CD4-positive, alpha-beta T cell (primary cell): ENCODE data around the gene TCHHL1. TPM values are rescaled to one million over a fixed set of nuclear protein-coding genes. Genes with fewer than 3 reads are reported as not detected.
A peak's percentile ranks its signal among the peaks of the same experiment; 100 is the strongest.

Experiments
- ATAC-seq: fragments of 200-7000 bp; cut with Tn5 transposase; one replicate; pipeline ENCODE4 v1.10.0; 2022; ENCODE audit warnings: mild to moderate bottlenecking; ENCODE audit not compliant: poor library complexity
- CTCF ChIA-PET: fragments of 350-600 bp; sonication (Branson Sonifier 250); formaldehyde crosslinking; loops from one replicate; lab custom pipeline; 2021; ENCODE audit warnings: antibody characterized with exemption, inconsistent platforms; lab: Charles Lee
- POLR2A ChIA-PET: fragments of 350-600 bp; sonication (Branson Sonifier 250); formaldehyde crosslinking; loops from one replicate; lab custom pipeline; 2021; ENCODE audit warnings: antibody characterized with exemption, inconsistent platforms; lab: Charles Lee
- DNase-seq, 14 experiments: peaks; one replicate each; pipeline ENCODE4 v3.0.0-alpha.2; 2013 to 2020; ENCODE audit warnings: mixed read lengths in 2 of 14
- H3K27ac ChIP-seq, 2 donors: one replicate each; pipeline versions ENCODE4 v1.5.1 to v1.7.0; 2013; ENCODE audit warnings: low read length in 2 of 2, low read depth in 1 of 2, mild to moderate bottlenecking in 1 of 2
- H3K27me3 ChIP-seq, 2 experiments: 1 replicate in 1 of 2; 2 replicates in 1 of 2; pipeline versions ENCODE4 v1.6.1 to v1.7.0; 2013; ENCODE audit warnings: low read length in 2 of 2, control low read depth in 1 of 2, mild to moderate bottlenecking in 1 of 2, moderate library complexity in 1 of 2; ENCODE audit not compliant: insufficient read depth in 2 of 2, control insufficient read depth in 1 of 2
- H3K36me3 ChIP-seq: one replicate; pipeline ENCODE4 v1.6.1; 2013; ENCODE audit warnings: low read length, control low read depth; ENCODE audit not compliant: insufficient read depth
- H3K4me1 ChIP-seq: one replicate; pipeline ENCODE4 v1.6.1; 2013; ENCODE audit warnings: low read length, control low read depth; ENCODE audit not compliant: insufficient read depth
- H3K4me3 ChIP-seq: one replicate; pipeline ENCODE4 v1.5.1; 2013; ENCODE audit warnings: mild to moderate bottlenecking, low read length, moderate library complexity
- H3K9me3 ChIP-seq, 2 experiments: 1 replicate in 1 of 2; 2 replicates in 1 of 2; pipeline versions ENCODE4 v1.6.1 to v1.7.0; 2013; ENCODE audit warnings: low read length in 2 of 2, mild to moderate bottlenecking in 2 of 2, control low read depth in 1 of 2, moderate library complexity in 1 of 2; ENCODE audit not compliant: control insufficient read depth in 1 of 2, insufficient read depth in 1 of 2
- H3K27ac Mint-ChIP-seq: one replicate; pipeline ENCODE4 v1.8.0; 2020; ENCODE audit warnings: mixed read lengths
- H3K27me3 Mint-ChIP-seq: one replicate; pipeline ENCODE4 v1.8.0; 2021; ENCODE audit warnings: mixed read lengths
- H3K36me3 Mint-ChIP-seq: one replicate; pipeline ENCODE4 v1.8.0; 2021; ENCODE audit warnings: low read depth, mixed read lengths
- H3K4me1 Mint-ChIP-seq: one replicate; pipeline ENCODE4 v1.8.0; 2021; ENCODE audit warnings: low read depth, mixed read lengths
- H3K4me3 Mint-ChIP-seq: one replicate; pipeline ENCODE4 v1.8.0; 2020; ENCODE audit warnings: mild to moderate bottlenecking, mixed read lengths
- H3K9me3 Mint-ChIP-seq: one replicate; pipeline ENCODE4 v1.8.0; 2020; ENCODE audit warnings: mixed read lengths
- CTCF ChIP-seq: fragments of 200-600 bp; IDR thresholded peaks from one replicate; pipeline ENCODE4 v1.8.0; 2022; ENCODE audit warnings: antibody characterized with exemption, mild to moderate bottlenecking
- intact Hi-C, 2 experiments: fragments of 100-400 bp; cut with DNase I in 1 of 2; cut with micrococcal nuclease in 1 of 2; formaldehyde crosslinking; loops; one replicate each; pipeline versions ENCODE4 v1.15.1 to v1.9.0; 2023 to 2025; cut with DNase I, micrococcal nuclease
- total RNA-seq, 174 experiments: library from RNA in 2 of 174; stranded (reverse) in 2 of 174; gene quantifications; one replicate each; pipeline ENCODE4 v1.2.3 and lab custom pipeline; 2021 to 2026

The TCHHL1 gene
- total RNA-seq, 2 experiments from 2014 or later = not detected

DNA sequence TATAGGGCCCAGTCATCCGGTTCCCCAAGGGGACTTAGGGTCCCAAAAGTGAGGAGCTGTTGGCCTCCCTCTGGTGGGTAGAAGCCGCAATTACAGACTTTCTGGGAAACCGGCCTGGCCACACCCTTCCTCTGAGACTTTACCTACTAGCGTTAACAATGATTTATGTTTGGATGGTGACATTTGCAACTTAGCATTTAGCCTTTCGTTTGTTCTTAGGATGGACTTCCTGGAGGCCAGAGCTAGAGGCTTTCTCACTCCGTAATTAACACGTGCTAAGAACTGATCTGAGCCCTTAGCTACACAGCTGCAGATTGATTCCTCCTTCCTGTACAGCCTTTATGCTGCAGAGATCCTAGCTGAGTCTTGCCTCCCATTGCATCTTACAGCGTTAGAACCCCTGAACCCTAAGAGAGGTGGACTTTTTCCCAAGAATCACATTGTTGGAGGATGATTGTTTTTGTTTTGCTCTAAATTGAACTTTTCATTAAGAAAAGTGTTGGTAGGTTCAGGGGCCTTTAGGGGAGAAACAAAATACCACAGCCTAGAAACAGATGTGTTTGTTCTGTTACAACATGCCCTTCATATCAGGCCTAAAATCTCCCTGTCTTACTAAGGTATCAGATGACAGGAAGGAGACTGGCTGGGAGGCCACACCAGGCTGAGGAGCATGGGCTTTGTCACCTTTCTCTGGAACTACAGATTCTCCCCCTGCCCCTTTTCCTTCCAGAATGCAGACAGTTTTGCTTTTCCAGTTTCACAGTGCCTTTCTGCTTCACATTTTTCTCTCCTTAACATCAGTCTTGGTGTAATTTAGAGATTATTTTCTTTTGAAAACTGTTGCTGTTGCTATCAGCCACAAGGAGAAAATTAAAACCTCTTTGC, 54.0 kb downstream of the TCHHL1 start:
- peak; percentile 46 to 89 (median 61) for DNase-seq
- ChIA-PET CTCF (interaction anchor here (0.9 to 4.9 kb wide), 17 partner anchors 8 to 156 kb away, joined by 3 to 58 read pairs (median 4); no protein-coding TSS in a partner anchor), POLR2A (interaction anchor here (0.8 to 4.8 kb wide), 11 partner anchors 12 to 425 kb away, joined by 3 to 75 read pairs (median 4); no protein-coding TSS in a partner anchor)
- intact Hi-C loops = loop anchor here in 1 of 2 experiments (1.0 kb wide), 1 partner anchor 13 kb away; no protein-coding TSS in a partner anchor
- Histone ChIP-seq H3K9me3 (no peaks in the 10 kb centered on the region), H3K27ac (peak overlapping the region; percentile 86), H3K36me3 (peaks cover 43% of the 10 kb centered on the region), H3K27me3 (no peaks in the 10 kb centered on the region), H3K4me1 (peaks cover 54% of the 10 kb centered on the region), H3K4me3 (peak overlapping the region; percentile 88)
- Mint-ChIP-seq H3K4me1 (peaks cover 57% of the 10 kb centered on the region), H3K27me3 (no peaks in the 10 kb centered on the region), H3K4me3 (peak overlapping the region; percentile 97), H3K9me3 (no peaks in the 10 kb centered on the region), H3K36me3 (peaks cover 56% of the 10 kb centered on the region), H3K27ac (peak overlapping the region; percentile 99)
- TF ChIP-seq CTCF = peak; percentile 91
- ATAC-seq = peak; percentile 81

DNA sequence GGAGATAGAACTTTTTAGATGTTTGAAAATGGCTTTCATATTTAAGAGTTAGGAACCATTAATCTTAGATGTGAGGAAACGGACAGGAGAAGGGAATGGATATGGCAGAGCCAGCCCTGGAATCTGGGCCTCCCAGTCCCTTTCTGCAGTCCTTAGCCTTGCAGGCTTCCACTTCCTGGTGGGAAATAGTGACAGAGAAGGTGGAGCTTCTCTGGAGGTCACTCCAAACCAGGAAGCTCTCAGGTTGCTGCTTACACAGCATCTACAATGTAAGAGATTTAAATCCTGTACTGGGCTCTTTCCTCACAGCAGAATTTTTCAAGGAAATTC, 54.6 kb downstream of the TCHHL1 start:
- DNase-seq (no peak), ATAC-seq (no peak)
- intact Hi-C loops = no loop called here
- no peak for TF ChIP-seq CTCF
- peaks cover 49% of the 10 kb centered on the region for H3K36me3 ChIP-seq
- H3K4me3 ChIP-seq = peak overlapping the region; percentile 88
- ChIA-PET CTCF (interaction anchor here (0.9 to 4.9 kb wide), 17 partner anchors 8 to 155 kb away, joined by 3 to 58 read pairs (median 4); no protein-coding TSS in a partner anchor), POLR2A (interaction anchor here (0.8 to 4.8 kb wide), 9 partner anchors 12 to 424 kb away, joined by 3 to 75 read pairs (median 6); no protein-coding TSS in a partner anchor)
- H3K27ac ChIP-seq = peak overlapping the region; percentile 86
- Mint-ChIP-seq H3K27me3 (no peaks in the 10 kb centered on the region), H3K9me3 (no peaks in the 10 kb centered on the region), H3K27ac (peak overlapping the region; percentile 99), H3K4me3 (peak overlapping the region; percentile 97), H3K4me1 (peaks cover 59% of the 10 kb centered on the region), H3K36me3 (peaks cover 58% of the 10 kb centered on the region)
- H3K4me1 ChIP-seq = peaks cover 55% of the 10 kb centered on the region
- no peaks in the 10 kb centered on the region for H3K9me3 ChIP-seq
- no peaks in the 10 kb centered on the region for H3K27me3 ChIP-seq

Other genes with a start within 250 kb of the TCHHL1 start
- gene C2CD4D, start 249.2 kb downstream of the TCHHL1 start, total RNA-seq = under 1 TPM; 0.75 to 0.88 TPM
- gene THEM5, start 235.4 kb downstream of the TCHHL1 start, total RNA-seq = not detected
- 10 to 100 TPM; 24.0 to 24.5 TPM for gene THEM4, start 179.6 kb downstream of the TCHHL1 start, total RNA-seq
- gene S100A10, start 95.2 kb downstream of the TCHHL1 start, total RNA-seq = 100 to 1,000 TPM; 189 to 204 TPM
- gene S100A11, start 52.1 kb downstream of the TCHHL1 start, total RNA-seq = 10 to 100 TPM; 23.6 to 24.1 TPM
- gene TCHH, start 26.4 kb upstream of the TCHHL1 start, total RNA-seq = not detected
- not detected for gene RPTN, start 70.2 kb upstream of the TCHHL1 start, total RNA-seq
- gene HRNR, start 135.1 kb upstream of the TCHHL1 start, total RNA-seq = not detected
- gene FLG, start 236.2 kb upstream of the TCHHL1 start, total RNA-seq = not detected